ENCODE measurements around the gene SNAPC1. TPM values are rescaled to one million over a fixed set of nuclear protein-coding genes. Genes with fewer than 3 reads are reported as not detected.

SNAPC1 gene
- total RNA-seq, 1 donor from 2014 or later = 17.1 TPM

GRCh38 chr14:61768240-61768639, 6.0 kb downstream of the SNAPC1 start:
- DNase-seq (ENCODE audit: low read depth) (no peak), FAIRE-seq (no peak)
- Histone ChIP-seq H3K36me3 (ENCODE audit: control insufficient read depth, insufficient read depth, low read length) (peaks cover 7% of the 10 kb centered on the region), H3K27me3 (ENCODE audit: control insufficient read depth, insufficient read depth, low read length) (no peaks in the 10 kb centered on the region), H3K4me3 (ENCODE audit: low read depth, low read length) (no peak overlapping the region)
- TF ChIP-seq, protein P1, sequence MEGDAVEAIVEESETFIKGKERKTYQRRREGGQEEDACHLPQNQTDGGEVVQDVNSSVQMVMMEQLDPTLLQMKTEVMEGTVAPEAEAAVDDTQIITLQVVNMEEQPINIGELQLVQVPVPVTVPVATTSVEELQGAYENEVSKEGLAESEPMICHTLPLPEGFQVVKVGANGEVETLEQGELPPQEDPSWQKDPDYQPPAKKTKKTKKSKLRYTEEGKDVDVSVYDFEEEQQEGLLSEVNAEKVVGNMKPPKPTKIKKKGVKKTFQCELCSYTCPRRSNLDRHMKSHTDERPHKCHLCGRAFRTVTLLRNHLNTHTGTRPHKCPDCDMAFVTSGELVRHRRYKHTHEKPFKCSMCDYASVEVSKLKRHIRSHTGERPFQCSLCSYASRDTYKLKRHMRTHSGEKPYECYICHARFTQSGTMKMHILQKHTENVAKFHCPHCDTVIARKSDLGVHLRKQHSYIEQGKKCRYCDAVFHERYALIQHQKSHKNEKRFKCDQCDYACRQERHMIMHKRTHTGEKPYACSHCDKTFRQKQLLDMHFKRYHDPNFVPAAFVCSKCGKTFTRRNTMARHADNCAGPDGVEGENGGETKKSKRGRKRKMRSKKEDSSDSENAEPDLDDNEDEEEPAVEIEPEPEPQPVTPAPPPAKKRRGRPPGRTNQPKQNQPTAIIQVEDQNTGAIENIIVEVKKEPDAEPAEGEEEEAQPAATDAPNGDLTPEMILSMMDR (IDR thresholded peaks at IDR 0.05; ENCODE audit: insufficient read depth, low read length, severe bottlenecking) = no peak

GRCh38 chr14:61769893-61770292, 7.7 kb downstream of the SNAPC1 start:
- peaks cover 8% of the 10 kb centered on the region for H3K36me3 ChIP-seq (ENCODE audit: control insufficient read depth, insufficient read depth, low read length)
- TF ChIP-seq, protein P1 (IDR thresholded peaks at IDR 0.05; ENCODE audit: insufficient read depth, low read length, severe bottlenecking) = no peak
- DNase-seq (ENCODE audit: low read depth) (no peak), FAIRE-seq (no peak)
- no peaks in the 10 kb centered on the region for H3K27me3 ChIP-seq (ENCODE audit: control insufficient read depth, insufficient read depth, low read length)
- H3K4me3 ChIP-seq (ENCODE audit: low read depth, low read length) = no peak overlapping the region

- no peak for FAIRE-seq
These were observed 12.6 kb downstream of the SNAPC1 start for GRCh38 chr14:61774861-61775260.

GRCh38 chr14:61780125-61780524, 17.9 kb downstream of the SNAPC1 start:
- TF ChIP-seq, protein P1 (IDR thresholded peaks at IDR 0.05; ENCODE audit: insufficient read depth, low read length, severe bottlenecking) = no peak
- FAIRE-seq (no peak), DNase-seq (ENCODE audit: low read depth) (no peak)
- no peaks in the 10 kb centered on the region for H3K27me3 ChIP-seq (ENCODE audit: control insufficient read depth, insufficient read depth, low read length)
- H3K36me3 ChIP-seq (ENCODE audit: control insufficient read depth, insufficient read depth, low read length) = peaks cover 12% of the 10 kb centered on the region
- no peak overlapping the region for H3K4me3 ChIP-seq (ENCODE audit: low read depth, low read length)

More at GRCh38 chr14:61774861-61775260, 12.6 kb downstream of the SNAPC1 start:
- TF ChIP-seq, protein P1 (IDR thresholded peaks at IDR 0.05; ENCODE audit: insufficient read depth, low read length, severe bottlenecking) = no peak
- Histone ChIP-seq H3K27me3 (ENCODE audit: control insufficient read depth, insufficient read depth, low read length) (no peaks in the 10 kb centered on the region), H3K4me3 (ENCODE audit: low read depth, low read length) (no peak overlapping the region), H3K36me3 (ENCODE audit: control insufficient read depth, insufficient read depth, low read length) (peaks cover 14% of the 10 kb centered on the region)
- DNase-seq (ENCODE audit: low read depth) = no peak

DNA sequence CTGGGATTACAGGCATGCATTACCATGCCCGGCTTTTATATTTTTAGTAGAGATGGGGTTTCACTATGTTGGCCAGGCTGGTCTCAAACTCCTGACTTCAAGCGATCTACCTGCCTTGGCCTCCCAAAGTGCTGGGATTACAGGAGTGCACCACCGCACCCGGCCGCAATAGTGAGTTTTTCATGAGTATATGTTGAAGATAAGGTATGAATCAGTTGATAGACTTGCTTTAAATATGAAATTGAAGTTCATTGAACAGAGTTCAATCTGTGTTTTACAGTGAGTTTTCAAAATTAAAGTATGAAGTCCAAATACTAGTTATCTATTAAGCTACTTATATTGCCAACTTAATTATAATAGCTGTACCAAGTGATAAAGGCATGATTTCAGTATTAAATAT, 35.1 kb downstream of the SNAPC1 start:
- Histone ChIP-seq H3K27me3 (ENCODE audit: control insufficient read depth, insufficient read depth, low read length) (no peaks in the 10 kb centered on the region), H3K36me3 (ENCODE audit: control insufficient read depth, insufficient read depth, low read length) (peaks cover 3% of the 10 kb centered on the region), H3K4me3 (ENCODE audit: low read depth, low read length) (no peak overlapping the region)
- DNase-seq (ENCODE audit: low read depth) = no peak
- TF ChIP-seq, protein P1 (IDR thresholded peaks at IDR 0.05; ENCODE audit: insufficient read depth, low read length, severe bottlenecking) = no peak
- no peak for FAIRE-seq

GRCh38 chr14:61802010-61802568, 39.9 kb downstream of the SNAPC1 start:
- FAIRE-seq = no peak
- TF ChIP-seq, protein P1 (IDR thresholded peaks at IDR 0.05; ENCODE audit: insufficient read depth, low read length, severe bottlenecking) = no peak
- DNase-seq (ENCODE audit: low read depth) = no peak
- Histone ChIP-seq H3K27me3 (ENCODE audit: control insufficient read depth, insufficient read depth, low read length) (no peaks in the 10 kb centered on the region), H3K4me3 (ENCODE audit: low read depth, low read length) (no peak overlapping the region), H3K36me3 (ENCODE audit: control insufficient read depth, insufficient read depth, low read length) (no peaks in the 10 kb centered on the region)
